PC-3 (cell line): ENCODE measurements around the gene PCDH15. TPM values are rescaled to one million over a fixed set of nuclear protein-coding genes. Genes with fewer than 3 reads are reported as not detected.
"Not testable (repeated sequence)": the region's sequence is repeated elsewhere in the genome, so short reads cannot be mapped to it uniquely, and the experiment has no call there.

ENCODE experiments used
- ATAC-seq: fragments of 200-7000 bp; cut with Tn5 transposase; 2 replicates; pipeline ENCODE4 v1.9.1; 2020; ENCODE audit warnings: mild to moderate bottlenecking, moderate library complexity
- BruUV-seq: library from RNA; stranded (reverse); fragments of 400-500 nt; replicated peaks from 2 replicates; lab custom pipeline; 2021; lab: Mats Ljungman, UMichigan
- CTCF ChIA-PET: fragments of 300-600 bp; sonication (Branson Sonifier 250); formaldehyde crosslinking; loops from one replicate; lab custom pipeline; 2022; ENCODE audit warnings: antibody characterized with exemption; lab: Charles Lee
- POLR2A ChIA-PET: fragments of 300-600 bp; sonication (Branson Sonifier 250); formaldehyde crosslinking; loops from one replicate; lab custom pipeline; 2022; ENCODE audit warnings: antibody characterized with exemption; ENCODE audit not compliant: unreplicated experiment; lab: Charles Lee
- DNase-seq: peaks from one replicate; pipeline ENCODE4 v3.0.0-alpha.2; 2015
- H2AFZ ChIP-seq: fragments of 300-600 bp; sonication (generic); 2 replicates; pipeline ENCODE4 v1.6.0; 2016; ENCODE audit warnings: antibody characterized with exemption, low read length
- H3F3A ChIP-seq: fragments of 300-600 bp; sonication (generic); one replicate; pipeline ENCODE4 v1.6.0; 2017; ENCODE audit warnings: antibody characterized with exemption, low read length, control low read depth, mild to moderate bottlenecking; ENCODE audit not compliant: unreplicated experiment
- H3K27ac ChIP-seq: fragments of 300-600 bp; sonication (generic); 2 replicates; pipeline ENCODE4 v1.5.1; 2016; ENCODE audit warnings: mild to moderate bottlenecking, low read length
- H3K27me3 ChIP-seq: fragments of 300-600 bp; sonication (generic); 2 replicates; pipeline ENCODE4 v1.6.1; 2016; ENCODE audit warnings: low read length, mixed read lengths
- H3K36me3 ChIP-seq: fragments of 300-600 bp; sonication (generic); 2 replicates; pipeline ENCODE4 v1.6.1; 2016; ENCODE audit warnings: low read depth, mixed run types, low read length, mixed read lengths
- H3K4me1 ChIP-seq: fragments of 300-600 bp; sonication (generic); 2 replicates; pipeline ENCODE4 v1.5.1; 2016; ENCODE audit warnings: low read length; ENCODE audit not compliant: insufficient read depth
- H3K4me2 ChIP-seq: fragments of 300-600 bp; sonication (generic); 2 replicates; pipeline ENCODE4 v1.6.0; 2016; ENCODE audit warnings: low read length
- H3K4me3 ChIP-seq: fragments of 300-600 bp; sonication (generic); 2 replicates; pipeline ENCODE4 v1.5.1; 2016; ENCODE audit warnings: mild to moderate bottlenecking, low read length, mixed read lengths
- H3K79me2 ChIP-seq: fragments of 300-600 bp; sonication (generic); 2 replicates; pipeline ENCODE4 v1.6.1; 2017; ENCODE audit warnings: low read length, mixed read lengths
- H3K9ac ChIP-seq: fragments of 300-600 bp; sonication (generic); 2 replicates; pipeline ENCODE4 v1.6.0; 2016; ENCODE audit warnings: mild to moderate bottlenecking, low read length
- H3K9me2 ChIP-seq: fragments of 300-600 bp; sonication (generic); replicated peaks from 2 replicates; pipeline ENCODE4 v1.6.1; 2016; ENCODE audit warnings: mixed run types, low read length, mixed read lengths
- H3K9me3 ChIP-seq: fragments of 300-600 bp; sonication (generic); 2 replicates; pipeline ENCODE4 v1.6.1; 2016; ENCODE audit warnings: low read length, mixed read lengths
- H4K20me1 ChIP-seq: fragments of 300-600 bp; sonication (generic); 2 replicates; pipeline ENCODE4 v1.6.1; 2016; ENCODE audit warnings: low read length, mixed read lengths
- CTCF ChIP-seq: fragments of 300-600 bp; sonication (generic); conservative IDR thresholded peaks from 2 replicates; pipeline ENCODE4 v1.5.1; 2017; ENCODE audit warnings: antibody characterized with exemption, low read depth, mild to moderate bottlenecking, low read length
- EZH2 ChIP-seq: fragments of 300-600 bp; sonication (generic); IDR thresholded peaks from one replicate; pipeline ENCODE4 v1.6.1; 2017; ENCODE audit warnings: antibody characterized with exemption, mild to moderate bottlenecking, low read length; ENCODE audit not compliant: unreplicated experiment
- EZH2phosphoT487 ChIP-seq: fragments of 300-600 bp; sonication (generic); IDR thresholded peaks from 2 replicates; pipeline ENCODE4 v1.6.1; 2018; ENCODE audit warnings: mild to moderate bottlenecking, antibody characterized with exemption, low read length, borderline replicate concordance
- intact Hi-C: fragments of 100-400 bp; cut with micrococcal nuclease; formaldehyde crosslinking; loops from 2 replicates; pipeline ENCODE4 v1.9.0; 2023
- total RNA-seq: library from RNA; depleted of rRNA; stranded (reverse); fragments of >200 nt; gene quantifications from 2 replicates; pipeline ENCODE4 v1.2.3, GENCODE V29; 2014

PCDH15 gene
- total RNA-seq, 1 experiment from 2014 or later = not detected

DNA sequence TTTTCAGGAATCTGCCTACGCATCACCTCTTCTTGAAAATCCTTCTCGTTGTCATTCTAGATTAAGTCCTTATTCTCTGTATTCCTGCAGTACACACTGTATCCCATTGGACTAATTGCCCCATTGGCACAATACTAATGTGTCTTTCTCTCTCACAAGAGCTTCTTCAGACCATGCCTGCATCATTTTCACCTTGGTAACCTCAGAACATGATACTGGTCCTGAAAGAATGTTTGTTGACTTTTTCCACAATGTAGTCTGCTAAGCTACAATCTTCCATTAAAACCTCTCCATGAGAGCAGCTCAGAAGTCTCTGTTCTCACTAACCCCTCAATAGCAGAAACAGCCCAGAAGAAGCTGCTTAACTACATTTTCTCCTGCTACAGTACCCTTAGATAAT, 270.7 kb downstream of the PCDH15 start:
- no peaks in the 10 kb centered on the region for H3K36me3 ChIP-seq
- intact Hi-C loops = no loop called here

DNA sequence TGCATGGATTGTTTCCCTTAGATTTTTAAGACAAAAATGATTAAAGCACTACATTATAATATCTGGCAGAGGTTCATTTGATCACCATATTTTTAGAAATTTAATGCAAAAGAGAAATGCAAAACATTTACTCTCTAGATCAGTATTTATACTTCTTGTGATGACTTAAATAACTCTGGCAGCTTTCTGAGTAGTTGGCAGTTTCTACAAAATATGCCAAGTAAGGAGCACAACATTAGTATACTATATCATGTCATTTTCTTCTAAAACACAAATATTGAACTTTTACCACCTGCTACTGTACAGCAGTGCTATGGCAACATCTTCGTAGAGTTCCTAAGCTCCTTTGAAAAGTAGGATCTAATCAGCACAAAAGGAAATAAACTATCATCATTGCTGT, 275.2 kb downstream of the PCDH15 start:
- Histone ChIP-seq H2AFZ (no peak overlapping the region), H3K36me3 (no peaks in the 10 kb centered on the region), H3K27me3 (no peaks in the 10 kb centered on the region), H3K4me3 (no peak overlapping the region), H3K27ac (no peak overlapping the region), H3K4me2 (no peak overlapping the region), H3K9ac (no peak overlapping the region), H3K9me2 (no peaks in the 10 kb centered on the region), H3K4me1 (no peaks in the 10 kb centered on the region), H3F3A (no peaks in the 10 kb centered on the region), H4K20me1 (no peaks in the 10 kb centered on the region), H3K9me3 (no peaks in the 10 kb centered on the region), H3K79me2 (no peaks in the 10 kb centered on the region)
- ChIA-PET POLR2A (no interaction called here), CTCF (no interaction called here)
- TF ChIP-seq EZH2phosphoT487 = no peak
- TF ChIP-seq CTCF = no peak
- TF ChIP-seq EZH2 = no peak
- no peak for ATAC-seq
- BruUV-seq = no TSS peak
- no peak for DNase-seq
- intact Hi-C loops = no loop called here

More for the DNA sequence above, 270.7 kb downstream of the PCDH15 start:
- ChIA-PET POLR2A (no interaction called here), CTCF (no interaction called here)
- TF ChIP-seq EZH2 (no peak), CTCF (no peak), EZH2phosphoT487 (no peak)
- no peaks in the 10 kb centered on the region for H3K9me3 ChIP-seq
- no peaks in the 10 kb centered on the region for H3F3A ChIP-seq
- ATAC-seq (no peak), DNase-seq (no peak)
- H3K9me2 ChIP-seq = no peaks in the 10 kb centered on the region
- no peaks in the 10 kb centered on the region for H3K27me3 ChIP-seq
- no peaks in the 10 kb centered on the region for H3K4me1 ChIP-seq
- H3K4me3 ChIP-seq = no peak overlapping the region
- no peaks in the 10 kb centered on the region for H3K79me2 ChIP-seq
- no peaks in the 10 kb centered on the region for H4K20me1 ChIP-seq
- H3K27ac ChIP-seq = no peak overlapping the region
- H3K4me2 ChIP-seq = no peak overlapping the region
- BruUV-seq = no TSS peak
- H2AFZ ChIP-seq = no peak overlapping the region
- H3K9ac ChIP-seq = no peak overlapping the region

GRCh38 chr10:54515244-54515643, 285.8 kb downstream of the PCDH15 start:
- POLR2A ChIA-PET = not testable (repeated sequence)

More at GRCh38 chr10:54515244-54515643, 285.8 kb downstream of the PCDH15 start:
- BruUV-seq, H3K9ac ChIP-seq, H3K4me3 ChIP-seq, H3K4me1 ChIP-seq, intact Hi-C loops, H3K27me3 ChIP-seq, ATAC-seq, DNase-seq, H4K20me1 ChIP-seq, H3F3A ChIP-seq, H3K4me2 ChIP-seq, H3K27ac ChIP-seq, H3K36me3 ChIP-seq, H3K9me2 ChIP-seq, H2AFZ ChIP-seq, H3K79me2 ChIP-seq, H3K9me3 ChIP-seq, CTCF ChIA-PET: not testable (repeated sequence)
